K562 (cell line): Measurements from ENCODE around the gene ELOB. TPM values are rescaled to one million over a fixed set of nuclear protein-coding genes. Genes with fewer than 3 reads are reported as not detected.

Experiments used
- ATAC-seq: fragments of 200-7000 bp; cut with Tn5 transposase; 3 replicates; pipeline ENCODE4 v1.9.1; 2020; ENCODE audit warnings: moderate library complexity
- BruUV-seq: library from RNA; stranded (reverse); fragments of 400-500 nt; replicated peaks from 2 replicates; lab custom pipeline; 2021; lab: Mats Ljungman, UMichigan
- CTCF ChIA-PET: fragments of 300-600 bp; formaldehyde crosslinking; extraction: SDS; loops from one replicate; lab custom pipeline; 2021; ENCODE audit warnings: low intra/inter-chr PET ratio; lab: Yijun Ruan, JAX
- POLR2A ChIA-PET: fragments of 300-600, 350-650 bp; sonication (Branson Sonifier 250); formaldehyde crosslinking; extraction: SDS; loops from one replicate; lab custom pipeline; 2021; ENCODE audit warnings: antibody characterized with exemption, inconsistent platforms; lab: Yijun Ruan, JAX
- DNase-seq, 4 experiments: peaks; one replicate each; pipeline versions ENCODE4 v3.0.0 to v3.0.0-alpha.2; 2011 to 2018; ENCODE audit warnings: low spot score in 3 of 4, mixed read lengths in 3 of 4; ENCODE audit errors: extremely low read depth in 1 of 4
- FAIRE-seq: peaks from 2 replicates; lab custom pipeline; 2011; peaks lifted over from hg19 to GRCh38; lab: Jason Lieb, UNC
- H2AFZ ChIP-seq: 2 replicates; pipeline ENCODE4 v1.6.0; 2011; ENCODE audit warnings: low read depth, low read length, control low read depth, inconsistent platforms
- H3K27ac ChIP-seq: fragments of 200-600 bp; 3 replicates; pipeline ENCODE4 v1.8.0; 2011; ENCODE audit warnings: low read depth, mild to moderate bottlenecking, control low read depth, inconsistent platforms, low read length, moderate library complexity, mixed read lengths; ENCODE audit errors: extremely low read depth
- H3K27me3 ChIP-seq, 2 experiments: fragments of 300-600 bp in 1 of 2; 2 replicates in 1 of 2; 3 replicates in 1 of 2; pipeline versions ENCODE4 v1.6.0 to v1.8.0; 2011; ENCODE audit warnings: inconsistent platforms in 2 of 2, low read length in 2 of 2, mild to moderate bottlenecking in 1 of 2, mixed read lengths in 1 of 2, moderate library complexity in 1 of 2; ENCODE audit not compliant: control insufficient read depth in 2 of 2, insufficient read depth in 2 of 2
- H3K36me3 ChIP-seq: fragments of 300-600 bp; 3 replicates; pipeline ENCODE4 v1.8.0; 2011; ENCODE audit warnings: mild to moderate bottlenecking, low read length, inconsistent platforms; ENCODE audit not compliant: control insufficient read depth, insufficient read depth
- H3K4me1 ChIP-seq, 2 experiments: fragments of 200-600 bp in 1 of 2; replicated peaks in 1 of 2; 2 replicates in 1 of 2; 3 replicates in 1 of 2; pipeline versions ENCODE4 v1.5.1 to v1.8.0; 2011; ENCODE audit warnings: inconsistent platforms in 2 of 2, low read length in 2 of 2, mild to moderate bottlenecking in 1 of 2, mixed read lengths in 1 of 2, moderate library complexity in 1 of 2; ENCODE audit not compliant: control insufficient read depth in 2 of 2, insufficient read depth in 2 of 2
- H3K4me2 ChIP-seq: 2 replicates; pipeline ENCODE4 v1.6.1; 2011; ENCODE audit warnings: low read length, control low read depth, inconsistent platforms, mixed read lengths; ENCODE audit not compliant: insufficient read depth
- H3K4me3 ChIP-seq: fragments of 200-600 bp; sonication (generic), shearing (Covaris generic); 2 replicates; pipeline ENCODE4 v1.5.1; 2016; ENCODE audit warnings: control low read depth, inconsistent platforms
- H3K79me2 ChIP-seq: fragments of 200-600 bp; 3 replicates; pipeline ENCODE4 v1.8.0; 2011; ENCODE audit warnings: low read length, inconsistent platforms; ENCODE audit not compliant: control insufficient read depth, insufficient read depth
- H3K9ac ChIP-seq, 2 experiments: 2 replicates each; pipeline versions ENCODE4 v1.6.0 to v1.6.1; 2011; ENCODE audit warnings: low read depth in 2 of 2, low read length in 2 of 2, control low read depth in 1 of 2, inconsistent platforms in 1 of 2, mild to moderate bottlenecking in 1 of 2, mixed read lengths in 1 of 2; ENCODE audit not compliant: insufficient read depth in 1 of 2
- H3K9me1 ChIP-seq: one replicate; pipeline ENCODE4 v1.6.0; 2011; ENCODE audit warnings: inconsistent platforms, mild to moderate bottlenecking, low read length, moderate library complexity; ENCODE audit not compliant: control insufficient read depth, insufficient read depth
- H3K9me3 ChIP-seq: replicated peaks from 2 replicates; pipeline ENCODE4 v1.5.1; 2011; ENCODE audit warnings: low read depth, low read length, inconsistent platforms; ENCODE audit not compliant: control insufficient read depth, insufficient read depth
- H4K20me1 ChIP-seq: replicated peaks from 2 replicates; pipeline ENCODE4 v1.6.1; 2011; ENCODE audit warnings: low read length, inconsistent platforms, mixed read lengths; ENCODE audit not compliant: control insufficient read depth, insufficient read depth
- RBM22 ChIP-seq: fragments of 200-400 bp; formaldehyde crosslinking; IDR thresholded peaks from 2 replicates; pipeline ENCODE4 v1.6.1; 2018; ENCODE audit warnings: low read length, low read depth; ENCODE audit not compliant: poor library complexity, severe bottlenecking
- STAG1 ChIP-seq: sonication (generic); formaldehyde crosslinking; IDR thresholded peaks from 2 replicates; pipeline ENCODE4 v1.5.0; 2020; ENCODE audit warnings: missing genetic modification reagents, borderline replicate concordance
- STAT5B ChIP-seq: fragments of 250-450 bp; sonication (Bioruptor Pico); IDR thresholded peaks from 2 replicates; pipeline ENCODE4 v1.8.0; 2021; ENCODE audit warnings: mild to moderate bottlenecking, inconsistent platforms
- ZNF408 ChIP-seq: fragments of 250-450 bp; sonication (Bioruptor Pico); IDR thresholded peaks from 2 replicates; pipeline ENCODE4 v1.4.0; 2020; ENCODE audit warnings: low read depth, mild to moderate bottlenecking, moderate library complexity
- WGBS: fragments of 100-300 bp; shearing (Covaris generic); methylation state at CpG from one replicate; pipeline ENCODE4 v1.1.6; 2016; ENCODE audit warnings: low coverage, mixed read lengths; ENCODE audit not compliant: insufficient coverage; ENCODE audit errors: missing lambda C conversion rate; 5-methylcytosine and 5-hydroxymethylcytosine counted together
- in situ Hi-C: fragments of 300-500 bp; cut with MboI; formaldehyde crosslinking; loops from 4 replicates; pipeline ENCODE4 v1.15.0; 2018; ENCODE audit warnings: inconsistent platforms, mixed read lengths
- intact Hi-C: fragments of 100-400 bp; cut with micrococcal nuclease; formaldehyde crosslinking; loops from 2 replicates; pipeline ENCODE4 v1.14.2; 2022
- polyA plus RNA-seq, 8 experiments: library from polyadenylated mRNA; depleted of rRNA in 4 of 8; stranded (reverse) in 5 of 8; unstranded in 3 of 8; fragments of >200 nt; fragmentation: Nextera tagmentation in 2 of 8; fragmentation: Illumina TruSeq in 1 of 8; extraction: Ambion mirVana in 2 of 8; extraction: Trizol in 1 of 8; gene quantifications; 2 replicates each; pipeline versions ENCODE4 v1.2.1 to v1.2.3, GENCODE V29; 2011 to 2014; ENCODE audit warnings: inconsistent platforms in 1 of 8, missing spikeins in 1 of 8
- total RNA-seq, 7 experiments: library from RNA; depleted of rRNA in 6 of 7; stranded (reverse); fragments of >200 nt in 6 of 7; fragmentation: Illumina TruSeq in 2 of 7; extraction: Trizol in 2 of 7; gene quantifications; 2 replicates each; pipeline versions ENCODE4 v1.2.1 to v1.2.3, GENCODE V29; 2011 to 2021; ENCODE audit warnings: low replicate concordance in 1 of 7
- TF ChIP-seq, protein P1 (sequence below): conservative IDR thresholded peaks from 2 replicates; pipeline ENCODE4 v1.6.1; 2011; ENCODE audit warnings: low read depth, mild to moderate bottlenecking, low read length; ENCODE audit not compliant: control insufficient read depth
- TF ChIP-seq, protein P2 (sequence below): fragments of 450-650 bp; IDR thresholded peaks from 2 replicates; pipeline ENCODE4 v1.6.1; 2017; ENCODE audit warnings: antibody characterized with exemption, mild to moderate bottlenecking
- TF ChIP-seq, protein P3 (sequence below): sonication (generic); formaldehyde crosslinking; IDR thresholded peaks from 2 replicates; pipeline ENCODE4 v1.8.1; 2023; ENCODE audit warnings: mild to moderate bottlenecking, missing genetic modification reagents
- TF ChIP-seq, protein P4 (sequence below), 2 experiments: fragments of 450-650 bp in 1 of 2; IDR thresholded peaks; 2 replicates each; pipeline ENCODE4 v1.6.1; 2011 to 2017; ENCODE audit warnings: low read depth in 2 of 2, antibody characterized with exemption in 1 of 2, borderline replicate concordance in 1 of 2, low read length in 1 of 2, mild to moderate bottlenecking in 1 of 2, mixed read lengths in 1 of 2; ENCODE audit not compliant: control insufficient read depth in 1 of 2

ELOB gene
- total and polyA plus RNA-seq, 9 of the 15 experiments (the other 6 are each of a cell fraction or from before 2014, with no cell fraction given) = 63.2 to 791 (median 237) TPM

DNA sequence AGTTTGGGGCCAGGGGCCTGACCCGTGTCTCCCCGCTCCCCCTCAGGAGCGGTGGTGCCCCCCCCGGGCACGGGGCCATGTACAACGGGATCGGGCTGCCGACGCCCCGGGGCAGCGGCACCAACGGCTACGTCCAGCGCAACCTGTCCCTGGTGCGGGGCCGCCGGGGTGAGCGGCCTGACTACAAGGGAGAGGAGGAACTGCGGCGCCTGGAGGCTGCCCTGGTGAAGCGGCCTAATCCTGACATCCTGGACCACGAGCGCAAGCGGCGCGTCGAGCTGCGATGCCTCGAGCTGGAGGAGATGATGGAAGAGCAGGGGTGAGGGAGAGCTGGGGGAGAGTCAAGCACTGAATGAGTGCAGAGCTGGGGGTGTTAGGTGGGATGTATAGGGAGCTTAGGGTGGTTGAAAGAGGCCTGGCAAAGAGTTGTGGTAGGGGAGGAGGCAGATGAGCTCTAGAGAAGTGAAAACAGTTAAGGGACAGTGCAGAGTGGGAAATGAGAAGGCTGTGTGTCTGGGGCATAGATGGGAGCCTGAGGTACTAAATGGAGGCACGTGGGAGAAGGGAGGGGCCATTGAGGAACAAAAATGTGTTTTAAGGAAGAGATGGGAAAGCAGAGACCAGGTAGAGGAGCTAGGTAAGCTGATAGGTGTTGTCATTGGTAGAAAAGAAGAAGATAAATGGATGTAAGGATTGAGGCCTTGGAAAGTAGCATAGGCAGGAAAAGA, 20.6 kb downstream of the ELOB start:
- ATAC-seq = no peak
- Histone ChIP-seq H3K27me3 (no peaks in the 10 kb centered on the region), H3K27ac (no peak overlapping the region), H3K4me3 (no peak overlapping the region), H3K9me3 (peaks cover 5% of the 10 kb centered on the region), H3K36me3 (peaks cover 82% of the 10 kb centered on the region), H3K9ac (peak overlapping the region in 1 of 2 experiments; percentile 38; a peak in 1 of 4 replicates), H3K4me1 (peaks cover 10 to 13% of the 10 kb centered on the region in 2 experiments; a peak in 3 of 5 replicates), H3K4me2 (no peak overlapping the region), H3K79me2 (peaks cover 89% of the 10 kb centered on the region), H3K9me1 (no peaks in the 10 kb centered on the region), H2AFZ (no peak overlapping the region), H4K20me1 (peaks cover 30% of the 10 kb centered on the region; the same call in 1 of the 2 replicates)
- DNase-seq = no peak
- no peak for FAIRE-seq
- intact Hi-C loops = no loop called here
- in situ Hi-C loops = no loop called here
- BruUV-seq = no TSS peak
- ChIA-PET POLR2A (interaction anchor here (0.5 to 2.4 kb wide), 5 partner anchors 11 to 134 kb away, joined by 3 to 15 read pairs (median 4); no protein-coding TSS in a partner anchor), CTCF (no interaction called here)
- WGBS = 97% methylated on average over 6 of the region's 30 CpGs
- TF ChIP-seq RBM22 = peak; percentile 64
- TF ChIP-seq STAG1 (CRISPR knock-in tag) = no peak
- TF ChIP-seq, protein P1, sequence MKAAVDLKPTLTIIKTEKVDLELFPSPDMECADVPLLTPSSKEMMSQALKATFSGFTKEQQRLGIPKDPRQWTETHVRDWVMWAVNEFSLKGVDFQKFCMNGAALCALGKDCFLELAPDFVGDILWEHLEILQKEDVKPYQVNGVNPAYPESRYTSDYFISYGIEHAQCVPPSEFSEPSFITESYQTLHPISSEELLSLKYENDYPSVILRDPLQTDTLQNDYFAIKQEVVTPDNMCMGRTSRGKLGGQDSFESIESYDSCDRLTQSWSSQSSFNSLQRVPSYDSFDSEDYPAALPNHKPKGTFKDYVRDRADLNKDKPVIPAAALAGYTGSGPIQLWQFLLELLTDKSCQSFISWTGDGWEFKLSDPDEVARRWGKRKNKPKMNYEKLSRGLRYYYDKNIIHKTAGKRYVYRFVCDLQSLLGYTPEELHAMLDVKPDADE = 0 out of 2 replicates have a peak, but pooled peaks have one; percentile 13
- TF ChIP-seq, protein P2, sequence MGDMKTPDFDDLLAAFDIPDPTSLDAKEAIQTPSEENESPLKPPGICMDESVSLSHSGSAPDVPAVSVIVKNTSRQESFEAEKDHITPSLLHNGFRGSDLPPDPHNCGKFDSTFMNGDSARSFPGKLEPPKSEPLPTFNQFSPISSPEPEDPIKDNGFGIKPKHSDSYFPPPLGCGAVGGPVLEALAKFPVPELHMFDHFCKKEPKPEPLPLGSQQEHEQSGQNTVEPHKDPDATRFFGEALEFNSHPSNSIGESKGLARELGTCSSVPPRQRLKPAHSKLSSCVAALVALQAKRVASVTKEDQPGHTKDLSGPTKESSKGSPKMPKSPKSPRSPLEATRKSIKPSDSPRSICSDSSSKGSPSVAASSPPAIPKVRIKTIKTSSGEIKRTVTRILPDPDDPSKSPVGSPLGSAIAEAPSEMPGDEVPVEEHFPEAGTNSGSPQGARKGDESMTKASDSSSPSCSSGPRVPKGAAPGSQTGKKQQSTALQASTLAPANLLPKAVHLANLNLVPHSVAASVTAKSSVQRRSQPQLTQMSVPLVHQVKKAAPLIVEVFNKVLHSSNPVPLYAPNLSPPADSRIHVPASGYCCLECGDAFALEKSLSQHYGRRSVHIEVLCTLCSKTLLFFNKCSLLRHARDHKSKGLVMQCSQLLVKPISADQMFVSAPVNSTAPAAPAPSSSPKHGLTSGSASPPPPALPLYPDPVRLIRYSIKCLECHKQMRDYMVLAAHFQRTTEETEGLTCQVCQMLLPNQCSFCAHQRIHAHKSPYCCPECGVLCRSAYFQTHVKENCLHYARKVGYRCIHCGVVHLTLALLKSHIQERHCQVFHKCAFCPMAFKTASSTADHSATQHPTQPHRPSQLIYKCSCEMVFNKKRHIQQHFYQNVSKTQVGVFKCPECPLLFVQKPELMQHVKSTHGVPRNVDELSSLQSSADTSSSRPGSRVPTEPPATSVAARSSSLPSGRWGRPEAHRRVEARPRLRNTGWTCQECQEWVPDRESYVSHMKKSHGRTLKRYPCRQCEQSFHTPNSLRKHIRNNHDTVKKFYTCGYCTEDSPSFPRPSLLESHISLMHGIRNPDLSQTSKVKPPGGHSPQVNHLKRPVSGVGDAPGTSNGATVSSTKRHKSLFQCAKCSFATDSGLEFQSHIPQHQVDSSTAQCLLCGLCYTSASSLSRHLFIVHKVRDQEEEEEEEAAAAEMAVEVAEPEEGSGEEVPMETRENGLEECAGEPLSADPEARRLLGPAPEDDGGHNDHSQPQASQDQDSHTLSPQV = no peak
- TF ChIP-seq ZNF408 (CRISPR knock-in tag) = no peak
- TF ChIP-seq, protein P3, sequence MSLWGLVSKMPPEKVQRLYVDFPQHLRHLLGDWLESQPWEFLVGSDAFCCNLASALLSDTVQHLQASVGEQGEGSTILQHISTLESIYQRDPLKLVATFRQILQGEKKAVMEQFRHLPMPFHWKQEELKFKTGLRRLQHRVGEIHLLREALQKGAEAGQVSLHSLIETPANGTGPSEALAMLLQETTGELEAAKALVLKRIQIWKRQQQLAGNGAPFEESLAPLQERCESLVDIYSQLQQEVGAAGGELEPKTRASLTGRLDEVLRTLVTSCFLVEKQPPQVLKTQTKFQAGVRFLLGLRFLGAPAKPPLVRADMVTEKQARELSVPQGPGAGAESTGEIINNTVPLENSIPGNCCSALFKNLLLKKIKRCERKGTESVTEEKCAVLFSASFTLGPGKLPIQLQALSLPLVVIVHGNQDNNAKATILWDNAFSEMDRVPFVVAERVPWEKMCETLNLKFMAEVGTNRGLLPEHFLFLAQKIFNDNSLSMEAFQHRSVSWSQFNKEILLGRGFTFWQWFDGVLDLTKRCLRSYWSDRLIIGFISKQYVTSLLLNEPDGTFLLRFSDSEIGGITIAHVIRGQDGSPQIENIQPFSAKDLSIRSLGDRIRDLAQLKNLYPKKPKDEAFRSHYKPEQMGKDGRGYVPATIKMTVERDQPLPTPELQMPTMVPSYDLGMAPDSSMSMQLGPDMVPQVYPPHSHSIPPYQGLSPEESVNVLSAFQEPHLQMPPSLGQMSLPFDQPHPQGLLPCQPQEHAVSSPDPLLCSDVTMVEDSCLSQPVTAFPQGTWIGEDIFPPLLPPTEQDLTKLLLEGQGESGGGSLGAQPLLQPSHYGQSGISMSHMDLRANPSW (CRISPR knock-in tag) = no peak
- TF ChIP-seq, protein P4, sequence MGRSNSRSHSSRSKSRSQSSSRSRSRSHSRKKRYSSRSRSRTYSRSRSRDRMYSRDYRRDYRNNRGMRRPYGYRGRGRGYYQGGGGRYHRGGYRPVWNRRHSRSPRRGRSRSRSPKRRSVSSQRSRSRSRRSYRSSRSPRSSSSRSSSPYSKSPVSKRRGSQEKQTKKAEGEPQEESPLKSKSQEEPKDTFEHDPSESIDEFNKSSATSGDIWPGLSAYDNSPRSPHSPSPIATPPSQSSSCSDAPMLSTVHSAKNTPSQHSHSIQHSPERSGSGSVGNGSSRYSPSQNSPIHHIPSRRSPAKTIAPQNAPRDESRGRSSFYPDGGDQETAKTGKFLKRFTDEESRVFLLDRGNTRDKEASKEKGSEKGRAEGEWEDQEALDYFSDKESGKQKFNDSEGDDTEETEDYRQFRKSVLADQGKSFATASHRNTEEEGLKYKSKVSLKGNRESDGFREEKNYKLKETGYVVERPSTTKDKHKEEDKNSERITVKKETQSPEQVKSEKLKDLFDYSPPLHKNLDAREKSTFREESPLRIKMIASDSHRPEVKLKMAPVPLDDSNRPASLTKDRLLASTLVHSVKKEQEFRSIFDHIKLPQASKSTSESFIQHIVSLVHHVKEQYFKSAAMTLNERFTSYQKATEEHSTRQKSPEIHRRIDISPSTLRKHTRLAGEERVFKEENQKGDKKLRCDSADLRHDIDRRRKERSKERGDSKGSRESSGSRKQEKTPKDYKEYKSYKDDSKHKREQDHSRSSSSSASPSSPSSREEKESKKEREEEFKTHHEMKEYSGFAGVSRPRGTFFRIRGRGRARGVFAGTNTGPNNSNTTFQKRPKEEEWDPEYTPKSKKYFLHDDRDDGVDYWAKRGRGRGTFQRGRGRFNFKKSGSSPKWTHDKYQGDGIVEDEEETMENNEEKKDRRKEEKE (IDR thresholded peaks at IDR 0.05; ENCODE audit: borderline replicate concordance in 1 of 2, control insufficient read depth in 1 of 2, low read depth in 2 of 2, low read length in 1 of 2) = no peak
- TF ChIP-seq STAT5B = no peak
